Globus pallidus (tissue), 1 donor: ENCODE measurements around the gene CBARP.

Experiments
- DNase-seq: peaks from one replicate; pipeline ENCODE4 v3.0.0-alpha.2; 2015; ENCODE audit warnings: low spot score

CBARP gene

DNA sequence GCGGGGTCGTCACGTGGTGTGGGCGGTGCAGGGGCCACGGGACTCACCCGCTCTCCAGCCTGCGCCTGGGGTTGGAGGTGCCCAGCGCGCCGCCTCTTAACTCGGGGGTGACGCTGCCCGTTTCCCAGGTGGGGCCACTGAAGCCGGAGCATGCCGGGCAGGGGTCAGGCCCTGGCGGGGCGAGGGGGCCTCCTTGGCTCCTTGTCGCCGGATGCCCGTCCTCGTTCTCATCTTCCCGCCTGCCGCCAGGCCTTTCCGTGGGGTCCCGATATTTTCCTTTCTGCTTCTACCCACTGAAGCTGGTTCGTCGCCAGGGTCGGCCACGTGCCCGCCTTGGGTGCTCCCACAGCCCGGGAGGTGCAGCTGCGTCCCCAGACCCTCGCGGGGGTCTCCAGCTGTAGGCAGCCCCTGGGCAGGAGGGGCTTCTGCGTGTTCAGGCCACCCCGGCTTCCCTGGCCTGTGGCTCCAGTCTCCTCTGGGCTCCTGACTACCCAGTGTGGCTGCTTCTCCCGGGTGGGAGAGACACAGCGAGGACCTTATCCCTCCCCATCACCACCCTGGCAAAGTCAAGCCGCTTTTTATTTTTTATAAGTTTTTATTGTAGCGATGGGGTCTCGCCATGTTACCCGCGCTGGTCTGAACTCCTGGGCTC, 38.3 kb upstream of the CBARP start:
- no peak for DNase-seq

- DNase-seq, result peak; percentile 90
These were observed 37.6 kb upstream of the CBARP start, which contains the start of gene FAM174C for GRCh38 chr19:1275260-1275975. Gene FAM174C, plus strand, starts transcription at chr19:1275530. Its CDS starts 20 bp downstream, at chr19:1275550.

DNA sequence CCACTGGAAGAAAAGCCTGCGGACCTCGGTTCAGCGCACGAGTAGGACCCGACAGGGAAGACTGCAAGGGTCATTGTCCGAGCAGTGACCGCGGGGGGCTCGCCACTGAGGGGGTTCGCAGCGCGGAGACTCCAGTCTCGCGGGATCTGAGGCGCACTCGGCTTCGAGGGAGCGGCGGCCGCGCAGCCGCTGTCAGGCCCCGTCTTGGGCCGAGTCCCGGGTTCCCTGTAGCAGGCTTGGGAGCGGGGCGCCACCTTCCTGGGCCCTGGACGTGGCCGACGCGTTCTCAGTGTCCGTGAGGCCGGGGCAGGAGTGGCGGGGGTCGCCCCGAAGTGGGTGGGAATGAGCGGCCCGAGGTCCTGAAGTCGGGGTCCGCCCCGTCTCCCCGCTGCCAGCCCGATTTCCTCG, 37.1 kb upstream of the CBARP start:
- DNase-seq, result no peak

GRCh38 chr19:1274081-1274851, 36.5 kb upstream of the CBARP start:
- no peak for DNase-seq

- DNase-seq, result no peak
These were observed 35.6 kb upstream of the CBARP start for GRCh38 chr19:1273263-1274041.

GRCh38 chr19:1272423-1273262, 34.8 kb upstream of the CBARP start:
- DNase-seq, result no peak

GRCh38 chr19:1271528-1272422, 34.0 kb upstream of the CBARP start:
- DNase-seq, result no peak

GRCh38 chr19:1270854-1271527, 33.2 kb upstream of the CBARP start:
- no peak for DNase-seq

GRCh38 chr19:1270213-1270853, 32.5 kb upstream of the CBARP start:
- no peak for DNase-seq

DNA sequence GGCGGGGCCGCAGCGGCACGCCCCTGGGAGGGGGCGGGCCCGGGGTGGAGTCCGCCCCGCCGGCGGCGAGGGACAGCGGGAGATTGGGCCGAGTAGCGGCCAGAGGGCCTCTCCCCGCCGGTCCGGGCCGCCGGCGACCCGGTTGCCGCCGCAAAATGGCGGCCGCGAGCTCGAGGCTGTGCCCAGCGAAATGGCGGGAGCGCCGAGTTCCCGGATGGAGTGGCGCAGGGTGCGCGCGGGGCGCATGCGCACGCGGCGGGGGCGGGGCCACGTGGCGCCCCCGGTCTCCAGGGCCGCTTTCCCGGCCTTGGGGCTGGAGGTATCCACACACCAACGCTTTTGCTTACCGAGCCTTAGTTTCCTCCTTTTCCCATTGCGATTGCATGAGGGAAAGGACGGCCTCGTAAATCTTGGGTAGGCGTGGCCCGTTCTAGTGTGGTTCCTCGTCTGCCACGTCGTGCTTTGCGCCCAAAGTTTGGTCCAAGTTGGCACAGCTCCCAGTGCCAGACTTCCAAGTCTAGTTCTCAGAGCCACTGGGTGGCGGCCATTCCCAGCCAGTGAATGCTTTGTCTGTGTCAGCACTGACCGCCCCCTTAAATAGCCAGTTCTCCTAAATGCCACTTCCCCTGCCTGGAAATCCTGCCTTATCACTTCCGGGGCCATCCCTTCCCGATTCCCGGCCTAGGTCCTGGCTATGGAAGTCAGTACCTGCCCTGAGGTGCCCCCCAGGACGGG, 31.8 kb upstream of the CBARP start:
- peak; percentile 86 for DNase-seq

- DNase-seq, result peak; percentile 100
These were observed 31.3 kb upstream of the CBARP start, which contains the start of gene CIRBP for GRCh38 chr19:1269065-1269477. Gene CIRBP, plus strand, starts transcription at chr19:1269332. Its CDS starts 1,602 bp downstream, at chr19:1270934.

GRCh38 chr19:1268226-1269064, 30.6 kb upstream of the CBARP start:
- no peak for DNase-seq

DNA sequence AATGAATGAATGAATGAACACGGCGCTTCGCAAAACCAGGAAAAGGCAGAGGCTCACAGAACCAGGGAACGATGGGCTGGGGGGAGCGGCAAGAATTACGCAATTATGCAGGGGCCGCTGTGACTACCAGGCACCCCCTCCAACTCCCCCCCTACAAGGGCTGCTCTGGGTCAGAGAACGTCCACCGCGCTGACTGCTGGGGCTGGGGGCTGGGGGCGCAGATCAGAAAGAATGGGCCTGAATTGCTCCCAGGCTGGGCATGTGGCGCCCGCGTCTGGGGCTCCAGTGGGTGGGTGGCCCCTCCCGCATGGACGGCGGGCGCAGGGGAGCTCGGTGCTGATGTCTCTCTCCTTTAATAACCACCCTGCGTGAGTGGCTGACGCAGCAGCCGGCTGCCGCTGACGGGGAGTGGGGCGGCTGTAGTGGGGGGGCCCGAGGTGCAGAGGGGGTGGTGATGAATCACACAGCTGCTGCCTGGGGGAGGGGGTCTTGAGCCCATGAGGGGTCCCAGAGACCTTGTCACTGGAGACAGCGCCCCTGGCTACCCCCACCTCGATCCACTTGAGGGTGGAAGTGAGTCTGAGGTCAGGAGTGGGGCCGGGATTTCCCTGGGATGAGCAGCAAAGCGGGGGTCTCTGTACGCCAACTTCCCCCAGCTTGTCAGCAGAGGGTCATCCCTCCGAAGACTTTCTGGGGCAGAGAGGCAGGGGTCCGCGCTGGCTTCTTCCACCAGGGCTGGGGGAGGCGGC, 29.8 kb upstream of the CBARP start:
- DNase-seq, result no peak

- DNase-seq, result no peak
These were observed 29.2 kb upstream of the CBARP start for GRCh38 chr19:1266916-1267476.

DNA sequence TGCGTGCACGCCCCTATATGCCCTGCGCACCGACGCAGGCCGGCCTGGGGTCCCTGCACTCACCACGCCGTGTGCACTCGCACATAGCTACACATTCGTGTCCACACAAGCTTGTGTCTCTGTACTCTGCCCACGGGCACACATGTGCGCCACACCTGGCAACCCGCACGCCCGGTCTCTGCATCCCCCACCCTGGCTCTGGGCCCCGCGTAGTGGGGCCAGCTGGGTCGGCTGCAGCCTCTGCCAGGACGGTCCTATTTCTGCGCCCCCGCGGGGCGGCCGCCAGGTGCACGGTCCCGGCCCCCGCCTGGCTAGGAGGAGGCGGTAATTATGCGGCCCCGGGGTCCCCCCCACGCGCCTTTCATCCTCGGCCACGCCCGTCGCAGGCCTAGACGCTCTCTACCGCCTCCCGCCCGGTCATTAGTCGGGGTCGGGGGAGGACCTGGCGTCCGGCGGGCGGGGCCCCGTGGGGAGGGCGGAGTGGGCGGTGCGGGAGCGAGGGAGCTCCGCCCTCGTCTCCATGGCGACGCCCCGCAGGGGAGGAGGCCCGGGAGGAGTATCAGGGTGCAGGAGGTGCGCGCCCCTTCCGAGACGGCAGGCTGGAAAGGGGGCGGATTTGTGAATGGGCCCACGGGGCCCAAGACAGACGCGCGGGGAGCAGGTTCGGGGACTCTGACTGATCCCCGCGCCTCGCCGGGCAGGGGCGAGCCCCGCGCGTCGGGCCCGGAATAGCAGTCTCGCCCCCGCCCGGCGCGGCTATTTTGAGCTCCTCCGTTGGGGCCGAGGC, 28.5 kb upstream of the CBARP start:
- DNase-seq, result no peak
